ENCODE results near the gene COL6A5. TPM values are rescaled to one million over a fixed set of nuclear protein-coding genes. Genes with fewer than 3 reads are reported as not detected.
"Not testable (repeated sequence)": the region's sequence is repeated elsewhere in the genome, so short reads cannot be mapped to it uniquely, and the experiment has no call there.

Gene COL6A5
- polyA plus RNA-seq, 1 donor = not detected

DNA sequence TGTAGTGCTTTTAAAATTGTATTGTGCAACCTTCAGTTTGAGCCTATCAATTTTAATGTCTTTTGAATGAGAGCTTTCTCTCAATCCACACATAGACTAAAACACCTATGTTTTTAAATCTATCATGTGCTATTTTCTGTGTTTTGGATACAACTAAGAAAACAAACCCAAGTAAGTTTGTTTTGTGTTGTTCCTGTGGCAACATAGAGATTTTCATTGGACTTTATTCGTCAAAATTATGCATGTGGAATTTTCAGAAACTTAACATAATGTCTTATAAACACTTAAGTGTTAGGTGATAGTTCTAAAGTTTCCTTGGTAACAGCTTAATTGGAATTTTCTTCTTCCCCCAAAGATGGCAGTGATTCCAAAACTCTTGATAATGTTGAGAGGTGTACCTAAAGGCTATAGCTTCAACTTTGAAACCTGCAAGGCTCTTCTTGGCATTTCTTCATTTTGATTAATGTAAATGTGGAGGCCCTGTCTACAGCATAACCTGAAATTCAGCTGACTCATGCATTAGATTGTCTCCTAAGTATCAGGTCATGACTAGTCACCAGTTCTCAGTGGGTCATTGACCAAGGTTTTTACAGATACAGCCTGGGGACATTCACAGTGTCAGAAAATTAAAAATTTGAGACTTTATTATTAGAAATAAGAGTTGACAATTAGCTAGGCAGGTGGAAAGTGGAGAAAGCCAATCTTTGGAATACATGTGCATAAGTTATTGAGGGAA lies 44.4 kb downstream of the COL6A5 start:
- DNase-seq = no peak

DNA sequence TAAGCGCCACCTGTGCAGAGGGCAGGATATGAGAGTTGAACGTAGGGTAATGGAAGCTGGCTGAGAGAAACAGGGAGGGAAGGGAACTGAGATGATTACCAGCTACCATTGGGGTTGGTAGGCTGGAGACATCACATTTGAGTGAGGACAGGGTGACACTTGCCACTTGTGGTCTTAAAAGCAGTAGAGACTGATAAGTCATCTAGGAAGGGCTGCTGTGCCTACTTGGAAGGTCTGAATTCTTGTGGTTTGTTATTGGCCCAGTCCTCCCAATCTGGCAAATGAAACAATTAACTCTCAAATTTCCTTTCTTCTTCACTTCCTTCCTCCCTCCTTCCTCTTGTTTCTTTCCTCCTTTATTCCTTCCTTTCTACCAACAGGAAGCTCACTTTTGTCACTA lies 46.8 kb downstream of the COL6A5 start:
- no peak for DNase-seq

DNA sequence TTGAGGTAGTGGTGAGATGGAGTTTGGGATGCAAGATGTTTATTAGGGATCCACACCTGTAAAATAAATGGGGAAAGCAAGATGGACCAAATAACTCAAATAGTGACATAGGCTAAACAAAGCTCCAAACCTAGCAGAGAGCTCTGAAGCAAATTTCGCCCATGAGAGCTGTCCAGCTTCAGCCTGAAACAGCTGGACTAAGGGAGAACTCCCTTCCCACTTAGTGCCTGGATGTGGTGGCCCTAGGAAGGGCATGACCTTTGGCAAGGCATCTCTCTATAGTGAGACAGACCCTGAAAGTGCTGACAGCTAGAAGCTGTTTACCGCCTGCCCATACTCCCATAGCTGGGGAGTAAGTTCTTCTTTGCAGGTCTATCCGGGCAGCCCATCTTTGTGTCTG lies 48.1 kb downstream of the COL6A5 start:
- DNase-seq = no peak

DNA sequence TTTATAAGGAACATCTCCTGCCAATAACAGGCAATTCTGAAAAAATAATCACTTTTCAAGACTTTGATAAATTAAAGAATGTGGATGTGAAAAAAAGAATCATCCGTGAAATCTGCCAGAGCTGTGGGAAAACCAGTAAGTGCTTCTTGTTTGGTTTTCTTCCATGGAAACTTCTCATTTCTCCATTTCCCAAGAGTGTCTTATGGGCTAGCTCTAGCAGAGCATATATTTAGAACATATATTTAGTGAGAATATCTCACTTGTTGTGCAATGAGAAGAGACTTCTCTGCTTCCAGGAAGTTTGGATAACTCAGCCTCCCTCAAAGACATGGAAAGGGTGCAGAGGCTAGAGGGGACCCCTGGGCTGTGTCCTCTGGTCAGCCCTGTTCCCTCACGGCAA lies 49.9 kb downstream of the COL6A5 start:
- DNase-seq = peak; percentile 37

DNA sequence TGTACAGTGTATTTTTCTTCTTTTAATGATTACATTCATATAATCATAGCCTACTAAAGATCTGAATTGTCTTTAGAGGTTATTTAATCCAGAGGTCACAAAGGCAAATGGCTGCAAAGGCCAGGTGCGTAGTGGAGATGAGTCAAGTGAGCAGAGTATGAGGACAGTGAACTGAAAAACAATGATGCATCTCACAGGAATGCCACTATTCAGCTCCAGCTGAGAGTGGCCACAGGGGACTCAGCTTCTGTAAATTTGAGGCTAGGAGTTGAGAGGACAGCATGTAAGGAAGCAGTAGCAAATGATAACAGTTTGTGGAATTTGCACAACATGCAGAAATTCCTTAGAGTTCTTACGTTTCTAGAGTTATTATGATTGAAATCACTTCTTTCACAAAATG lies 50.4 kb downstream of the COL6A5 start:
- peak; percentile 59 for DNase-seq

DNA sequence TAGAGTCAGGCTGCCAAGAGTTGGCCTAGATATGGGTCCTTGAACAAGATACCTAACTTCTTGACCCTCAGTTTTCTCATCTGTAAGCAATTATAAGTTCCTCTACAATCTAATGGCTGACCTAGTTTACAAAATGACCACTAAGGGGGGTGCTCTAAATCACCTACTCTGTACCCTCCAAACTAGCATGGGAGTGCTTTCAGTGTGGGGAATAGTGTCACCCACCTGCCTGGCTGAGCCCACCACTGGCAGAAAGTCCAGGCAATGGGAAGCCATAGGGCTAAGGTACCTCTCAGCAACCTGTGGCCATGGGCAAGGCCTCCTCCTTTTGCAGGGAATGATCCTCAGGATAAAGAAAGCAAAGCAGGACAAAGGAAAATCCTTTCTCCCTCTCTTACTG lies 58.9 kb downstream of the COL6A5 start:
- no peak for DNase-seq

DNA sequence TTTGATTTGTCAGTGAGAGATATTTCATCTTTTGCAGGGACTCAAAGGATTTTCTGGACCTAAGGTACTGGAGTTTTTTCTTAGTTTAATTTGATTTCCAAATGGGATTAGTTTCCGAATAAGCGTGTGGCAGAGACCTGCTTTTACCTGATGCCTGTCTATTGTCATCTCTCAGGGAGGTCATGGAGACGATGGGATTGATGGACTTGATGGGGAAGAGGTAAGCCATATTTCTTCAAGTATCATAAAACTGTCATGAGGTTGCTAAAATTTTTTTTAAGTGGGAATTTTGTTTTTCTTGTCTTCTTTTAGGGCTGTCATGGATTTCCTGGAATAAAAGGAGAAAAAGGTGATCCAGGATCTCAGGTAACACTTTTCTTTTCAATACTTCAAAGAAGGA lies 60.5 kb downstream of the COL6A5 start:
- no peak for DNase-seq

DNA sequence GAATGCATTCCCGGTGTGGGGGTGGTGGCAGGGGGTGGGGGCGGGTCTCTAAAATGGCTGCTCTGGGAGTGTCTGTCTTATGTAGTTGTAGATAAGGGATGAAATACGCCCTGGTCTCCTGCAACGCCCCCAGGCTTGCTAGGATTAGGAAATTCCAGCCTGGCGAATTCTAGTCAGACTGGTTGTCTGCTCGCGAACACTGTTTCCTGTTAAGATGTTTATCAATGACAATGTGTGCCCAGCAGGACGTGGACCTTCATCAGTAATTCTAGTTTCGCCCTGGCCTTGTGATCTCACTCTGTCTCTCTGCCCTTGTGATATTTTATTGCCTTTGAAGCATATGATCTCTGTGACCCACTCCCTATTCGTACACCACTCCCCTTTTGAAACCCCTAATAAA lies 62.8 kb downstream of the COL6A5 start:
- not testable (repeated sequence) for DNase-seq

DNA sequence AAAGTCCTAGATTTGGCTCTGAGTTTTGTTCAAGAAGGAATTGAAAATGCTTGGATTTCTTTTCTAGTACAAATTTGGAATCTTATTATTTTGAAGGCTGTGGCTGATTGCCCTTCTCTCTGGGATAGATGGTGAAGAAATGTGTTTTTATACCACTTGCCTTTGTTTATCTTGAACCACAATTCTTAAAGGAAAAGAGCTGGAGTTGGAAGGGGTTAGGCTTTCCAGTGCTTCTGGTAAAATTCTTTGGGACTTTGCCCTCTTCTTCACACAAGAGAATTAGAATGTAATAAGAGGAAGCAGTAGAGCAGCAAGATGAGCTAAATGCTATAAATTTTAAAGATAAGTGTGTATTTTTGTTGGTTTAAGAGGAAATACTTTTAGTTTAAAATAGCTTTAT lies 65.8 kb downstream of the COL6A5 start:
- DNase-seq = peak; percentile 27

DNA sequence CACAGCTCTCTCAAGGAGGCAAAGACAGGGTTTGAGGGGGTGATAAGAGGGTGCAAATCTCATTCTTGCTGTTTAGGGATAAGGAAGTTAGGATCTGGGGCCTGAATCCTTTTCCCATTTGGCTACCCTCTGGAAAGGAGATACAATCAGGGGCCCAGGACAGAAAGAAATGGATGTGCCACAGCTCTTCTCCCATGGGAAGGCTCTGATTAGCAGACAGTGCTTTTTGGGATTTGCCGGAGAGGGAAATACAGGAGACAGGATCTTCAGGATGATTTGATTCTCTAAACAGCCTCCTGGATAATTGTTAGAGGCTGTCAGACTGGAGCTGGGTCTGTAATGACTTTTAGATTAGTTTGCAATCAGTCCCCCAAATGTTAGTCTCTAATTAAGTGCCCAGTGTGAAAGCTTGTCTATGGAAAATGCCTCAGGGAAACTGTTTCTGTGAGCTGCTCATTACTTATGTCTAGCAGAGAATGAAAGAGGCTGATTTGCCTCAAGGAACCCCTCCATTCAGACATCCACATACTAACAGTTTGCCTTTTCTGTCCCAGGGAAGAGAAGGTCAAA lies 67.6 kb downstream of the COL6A5 start:
- DNase-seq = no peak

DNA sequence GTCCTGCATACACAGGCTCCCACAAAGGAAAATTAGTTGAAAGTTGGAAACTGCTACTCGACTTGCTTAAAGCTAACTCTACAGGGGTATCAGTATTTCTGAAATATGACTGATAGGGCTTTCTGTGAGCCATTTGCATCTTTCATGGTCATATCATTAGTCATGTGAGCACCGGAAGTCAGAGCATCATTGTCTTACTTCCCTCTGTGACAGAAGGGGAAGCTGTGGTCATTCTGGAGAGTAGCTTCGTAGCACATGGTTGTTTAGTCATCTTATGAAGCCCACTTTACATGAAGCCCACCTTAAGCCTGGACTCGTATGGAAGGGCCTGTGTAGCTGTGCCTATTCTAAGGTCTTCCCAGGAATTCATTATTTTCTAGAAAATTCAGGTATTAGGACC lies 69.0 kb downstream of the COL6A5 start:
- no peak for DNase-seq

DNA sequence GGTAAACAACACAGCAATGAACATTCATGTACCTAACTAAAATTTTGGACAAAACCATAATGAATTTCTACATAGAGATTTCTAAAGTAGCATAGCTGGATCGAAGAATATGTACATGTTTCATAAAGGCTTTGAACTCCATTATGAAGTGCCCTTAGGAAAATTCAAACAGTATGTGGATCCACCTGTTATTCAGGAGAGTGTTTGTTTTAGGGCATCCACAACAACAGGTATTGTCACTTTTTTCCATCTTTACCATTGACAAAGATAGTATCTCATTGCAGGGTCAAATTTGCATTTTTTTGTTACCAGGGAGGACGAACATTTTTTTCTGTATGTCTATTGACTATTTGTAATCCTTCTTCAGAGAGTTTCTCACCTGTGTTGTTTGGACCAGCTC lies 75.0 kb downstream of the COL6A5 start:
- DNase-seq = no peak

DNA sequence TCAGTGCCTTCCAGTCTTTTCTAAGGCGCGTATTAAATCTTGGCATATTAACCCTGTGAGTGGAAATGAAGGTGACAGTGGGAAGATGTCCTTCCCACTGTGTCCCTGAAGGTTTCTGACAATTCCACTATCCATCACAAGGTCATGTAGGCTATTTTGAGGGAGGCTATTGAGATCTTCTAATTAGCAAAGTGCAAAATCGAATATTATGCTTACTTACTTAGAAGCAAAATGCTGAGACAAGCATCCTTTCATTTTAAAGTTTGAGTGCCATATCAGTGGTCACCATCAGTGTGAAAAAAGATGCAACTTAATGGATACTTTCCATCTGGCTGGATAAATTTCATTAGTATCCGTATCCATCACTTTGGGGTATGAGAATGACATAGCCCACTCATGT lies 77.6 kb downstream of the COL6A5 start:
- DNase-seq = no peak

DNA sequence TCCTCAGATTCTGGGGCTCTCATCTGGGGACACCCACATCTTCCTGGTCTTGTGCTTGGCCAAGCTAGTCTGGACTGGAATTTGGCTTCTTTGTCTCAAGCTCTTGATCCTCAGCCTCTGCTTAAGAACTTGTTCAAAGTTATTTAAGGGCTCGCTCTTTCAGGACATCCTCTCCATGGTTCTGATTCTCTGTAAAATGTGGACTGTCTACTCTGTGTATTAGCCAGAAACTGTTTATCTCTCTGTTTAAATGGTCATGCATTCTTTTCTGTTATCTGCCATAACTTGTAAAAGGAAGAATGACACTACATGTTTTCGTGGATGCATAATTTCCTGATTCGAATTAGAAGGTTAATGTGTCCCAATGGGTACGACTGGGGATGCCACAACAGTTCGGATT lies 79.4 kb downstream of the COL6A5 start:
- DNase-seq = no peak

DNA sequence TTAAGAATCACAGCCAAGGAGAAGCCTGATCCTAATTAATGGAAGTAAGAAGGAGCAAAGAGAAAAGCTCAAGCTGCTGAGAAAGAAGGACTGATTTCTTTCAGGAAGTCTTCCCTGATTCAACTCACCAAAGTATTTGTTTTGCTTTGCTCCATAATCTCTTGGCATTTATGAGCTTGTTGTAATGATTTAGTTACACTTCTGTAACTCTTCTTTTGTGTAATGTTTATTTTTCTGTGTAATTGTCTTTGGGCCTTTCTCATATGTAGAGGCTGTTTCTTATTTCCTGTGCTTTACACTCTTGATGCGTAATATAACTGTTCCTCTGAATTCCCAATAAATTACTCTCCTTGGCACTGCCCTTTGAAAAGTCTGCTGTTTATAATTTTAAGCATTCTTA lies 80.0 kb downstream of the COL6A5 start:
- DNase-seq = no peak

DNA sequence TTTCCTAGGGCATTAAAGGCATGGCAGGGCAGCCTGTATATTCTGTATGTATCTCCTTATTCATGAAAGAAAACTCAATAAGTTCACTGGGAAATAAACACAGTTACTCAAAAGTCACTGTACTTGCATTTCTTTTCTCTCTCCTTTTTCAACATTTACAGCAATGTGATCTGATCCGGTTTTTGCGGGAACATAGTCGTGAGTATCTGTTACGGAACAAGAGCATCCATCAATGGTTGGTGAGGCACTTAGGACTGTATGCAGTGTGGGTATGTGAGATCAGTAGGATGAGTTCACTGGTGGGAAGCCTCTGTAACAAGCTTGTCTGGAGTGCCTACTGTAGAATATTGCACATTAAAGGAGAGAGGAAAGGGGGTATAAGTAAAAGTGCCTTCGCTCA lies 80.7 kb downstream of the COL6A5 start:
- DNase-seq = no peak

DNA sequence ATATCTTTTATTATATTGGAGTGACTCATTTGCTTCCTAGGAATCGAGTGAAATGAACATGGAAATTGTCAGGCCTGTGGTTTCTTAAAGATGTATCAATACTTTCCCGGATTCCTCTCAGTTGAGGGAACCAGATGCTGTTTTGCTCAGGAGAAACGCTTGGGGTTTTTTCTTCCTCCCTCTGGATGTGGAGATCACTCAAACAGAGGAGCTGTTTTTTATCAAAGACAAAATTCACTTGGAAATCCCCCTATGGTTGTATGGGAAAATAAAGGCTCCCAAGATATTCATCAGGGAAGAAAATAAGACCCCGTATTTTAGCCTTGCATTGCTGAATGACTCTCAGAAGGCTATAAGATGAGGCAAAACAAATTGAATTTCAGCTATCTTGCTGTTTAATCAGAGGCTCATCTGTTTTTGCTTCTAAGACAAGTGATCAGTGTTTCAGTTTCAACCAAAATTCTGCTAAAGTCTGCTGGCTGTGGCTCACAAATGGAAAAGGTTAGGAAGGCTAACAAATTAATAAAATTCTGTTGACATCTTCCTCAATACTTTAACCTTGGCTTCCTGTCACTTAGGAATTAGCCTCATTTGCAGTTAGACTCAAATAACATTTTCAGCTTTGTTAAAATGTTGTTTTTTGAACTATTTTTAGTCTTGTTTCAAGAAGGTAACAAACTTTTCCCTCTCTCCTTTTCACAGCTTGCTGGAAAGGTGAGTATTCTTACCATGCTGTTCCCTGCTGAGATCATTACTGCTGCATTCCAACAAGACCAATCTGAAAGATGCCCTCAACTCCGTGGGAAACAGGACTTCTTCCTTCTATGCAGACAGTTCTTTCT lies 83.6 kb downstream of the COL6A5 start:
- no peak for DNase-seq

DNA sequence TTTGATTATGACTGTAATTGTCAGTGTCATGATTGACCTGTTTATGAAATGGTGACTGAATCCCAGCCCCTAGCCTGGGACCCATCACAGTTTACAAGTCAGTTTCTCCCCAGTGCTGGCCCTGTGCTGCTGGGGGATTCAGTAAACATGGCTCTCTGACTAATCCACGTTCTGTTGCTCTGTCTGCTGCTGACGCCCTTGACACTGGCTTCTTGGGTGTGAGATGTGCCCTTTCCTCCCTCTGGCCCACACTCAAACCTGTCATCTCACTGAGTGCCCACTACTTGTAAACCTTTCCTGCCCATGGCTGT lies 84.2 kb downstream of the COL6A5 start:
- DNase-seq = no peak

DNA sequence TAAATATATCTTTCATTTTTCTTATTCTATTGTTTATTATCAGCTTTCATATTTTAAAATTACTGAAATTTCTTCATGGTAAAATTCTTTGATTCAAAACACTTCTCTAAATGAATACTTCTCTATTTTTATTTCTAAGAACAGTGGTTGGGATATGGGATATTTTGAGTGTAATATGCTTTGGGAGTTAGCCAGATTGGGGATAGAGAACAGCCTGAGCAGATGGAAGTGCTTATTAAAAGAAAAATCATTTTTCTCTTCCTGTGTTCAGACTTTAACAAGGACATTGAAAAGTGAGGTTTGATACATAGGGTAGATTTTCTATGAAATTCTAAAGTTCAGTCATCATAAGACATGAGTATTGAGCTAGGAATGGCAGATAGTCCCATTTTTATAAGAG lies 84.8 kb downstream of the COL6A5 start:
- no peak for DNase-seq

DNA sequence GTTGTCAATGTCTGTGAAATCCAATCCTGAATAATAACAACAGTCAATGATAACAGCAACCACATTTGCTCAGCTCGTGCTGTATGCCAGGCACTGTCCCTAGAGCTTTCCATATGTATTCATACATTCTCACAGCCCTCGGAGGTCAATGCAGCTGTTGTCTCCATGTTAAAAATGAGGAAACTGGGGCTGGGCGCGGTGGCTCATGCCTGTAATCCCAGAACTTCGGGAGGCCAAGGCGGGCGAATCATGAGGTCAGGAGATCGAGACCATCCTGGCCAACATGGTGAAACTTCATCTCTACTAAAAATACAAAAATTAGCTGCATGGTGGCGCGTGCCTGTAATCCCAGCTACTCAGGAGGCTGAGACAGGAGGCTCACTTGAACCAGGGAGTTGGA lies 86.6 kb downstream of the COL6A5 start:
- DNase-seq = not testable (repeated sequence)

DNA sequence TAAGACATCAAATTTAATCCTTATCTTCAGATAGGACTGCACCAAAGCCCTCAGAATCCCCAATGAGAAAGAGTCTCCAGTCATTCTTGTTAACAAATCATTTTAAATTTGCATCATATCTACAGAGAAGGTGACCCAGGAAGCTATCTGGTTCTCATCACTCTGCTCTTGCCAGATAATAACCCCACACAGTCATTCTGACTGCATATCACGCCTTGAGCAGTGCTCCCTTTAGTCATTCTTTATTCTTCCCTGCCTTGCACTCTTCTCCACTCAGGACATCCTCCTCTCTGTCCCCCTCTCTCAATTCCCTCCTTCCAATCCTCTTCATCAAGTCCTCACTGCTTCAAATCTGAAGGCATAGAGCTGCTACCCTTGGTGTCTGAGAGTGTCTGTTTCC lies 87.8 kb downstream of the COL6A5 start:
- no peak for DNase-seq

DNA sequence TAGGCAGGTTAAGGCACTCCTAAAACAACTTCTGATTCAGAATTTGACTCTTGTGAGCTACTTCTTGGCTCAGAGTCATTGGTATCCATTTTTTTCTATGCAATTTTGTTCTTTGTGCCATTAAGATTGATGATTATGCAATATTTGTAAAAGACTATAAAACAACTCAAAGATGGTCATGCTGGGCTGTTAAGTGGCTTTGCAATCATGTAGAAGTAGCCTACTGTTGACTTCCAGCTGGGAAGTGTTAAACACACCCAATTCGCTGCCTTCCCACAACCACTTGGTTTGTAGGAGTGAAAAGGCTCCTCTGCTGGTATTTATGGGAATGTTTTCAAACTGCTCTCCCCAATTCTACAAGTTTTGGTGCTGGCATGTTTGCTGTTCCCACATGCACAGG lies 96.8 kb downstream of the COL6A5 start:
- DNase-seq = no peak

DNA sequence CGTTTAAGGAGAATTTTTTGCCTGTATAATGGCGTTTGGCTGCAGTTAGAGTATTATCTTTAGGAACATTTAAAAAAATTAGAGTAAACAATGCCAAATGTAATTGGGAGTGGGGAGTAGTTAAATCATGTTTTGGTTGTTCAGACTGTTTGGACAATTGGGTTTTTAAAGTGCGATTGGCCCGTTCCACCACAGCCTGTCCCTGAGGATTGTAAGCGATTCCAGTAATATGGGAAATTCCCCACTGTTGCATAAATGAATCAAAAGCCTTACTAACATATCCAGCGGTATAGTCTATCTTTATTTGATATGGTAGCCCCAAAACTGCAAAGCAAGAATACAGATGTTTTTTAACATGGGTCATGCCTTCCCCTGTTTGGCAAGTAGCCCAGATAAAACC lies 101.4 kb downstream of the COL6A5 start:
- not testable (repeated sequence) for DNase-seq

DNA sequence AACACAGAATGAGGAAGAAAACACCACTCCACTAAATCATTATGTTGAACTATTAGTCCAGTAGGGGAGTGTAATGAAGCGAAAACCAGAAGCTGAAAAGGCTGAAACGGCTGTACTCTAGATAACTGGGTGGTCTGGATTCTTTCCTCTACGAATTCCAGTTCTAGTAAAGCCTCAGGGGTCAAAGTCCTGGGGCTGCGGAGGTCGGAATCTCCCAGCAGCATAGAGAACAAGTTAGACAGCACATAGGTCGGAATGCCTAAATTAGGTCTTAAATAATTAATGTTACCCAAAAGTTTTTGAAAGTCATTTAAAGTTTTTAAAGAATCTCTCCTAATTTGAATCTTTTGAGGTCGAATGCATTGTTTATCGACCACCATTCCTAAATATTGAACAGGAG lies 102.7 kb downstream of the COL6A5 start:
- not testable (repeated sequence) for DNase-seq
